HG03442 (cell line): ENCODE results near the gene PURB.
"Not testable (repeated sequence)": the region's sequence is repeated elsewhere in the genome, so short reads cannot be mapped to it uniquely, and the experiment has no call there.

Source experiments
- ATAC-seq: cut with Tn5 transposase; IDR thresholded peaks from one replicate; pipeline ENCODE4 v1.9.1; 2021; ENCODE audit warnings: mild to moderate bottlenecking, moderate library complexity; ENCODE audit not compliant: unreplicated experiment

PURB gene

GRCh38 chr7:44854644-44855364 lies 30.5 kb downstream of the PURB start:
- ATAC-seq = no peak

DNA sequence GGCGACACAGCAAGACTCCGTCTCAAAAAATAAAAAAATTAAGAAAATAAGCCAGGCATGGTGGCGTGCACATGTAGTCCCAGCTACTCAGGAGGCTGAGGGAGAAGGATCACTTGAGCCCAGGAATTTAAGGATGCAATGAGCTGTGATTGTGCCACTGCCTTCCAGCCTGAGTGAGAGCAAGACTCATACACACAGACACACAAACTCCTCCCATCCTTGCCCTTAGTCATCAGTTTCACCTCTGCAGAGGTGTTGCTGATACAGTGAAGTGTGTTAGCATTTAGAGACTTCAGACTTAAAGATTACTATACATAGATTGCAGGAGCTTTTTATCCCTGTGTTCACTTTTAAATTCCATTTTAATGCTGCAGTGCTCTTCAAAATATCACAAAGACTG lies 31.9 kb downstream of the PURB start:
- no peak for ATAC-seq

DNA sequence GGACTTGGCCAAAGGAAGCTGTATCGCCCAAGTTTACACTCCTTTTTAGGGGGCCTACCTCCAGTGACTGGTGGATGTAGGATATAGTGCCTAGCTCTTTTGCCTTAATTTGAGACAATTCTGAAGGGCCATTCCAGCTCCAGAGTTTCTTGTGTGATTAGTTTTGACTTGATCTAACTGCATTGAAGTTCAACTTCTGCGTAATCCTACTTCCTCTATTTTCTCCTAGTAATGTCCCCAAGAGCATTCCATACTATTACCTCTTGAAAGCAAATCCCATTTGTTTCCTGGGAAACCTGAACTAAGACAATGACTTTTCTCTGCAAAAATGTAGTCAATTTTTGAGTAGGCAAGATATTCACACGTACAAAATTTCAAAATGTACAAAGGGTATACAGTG lies 32.7 kb downstream of the PURB start:
- no peak for ATAC-seq

DNA sequence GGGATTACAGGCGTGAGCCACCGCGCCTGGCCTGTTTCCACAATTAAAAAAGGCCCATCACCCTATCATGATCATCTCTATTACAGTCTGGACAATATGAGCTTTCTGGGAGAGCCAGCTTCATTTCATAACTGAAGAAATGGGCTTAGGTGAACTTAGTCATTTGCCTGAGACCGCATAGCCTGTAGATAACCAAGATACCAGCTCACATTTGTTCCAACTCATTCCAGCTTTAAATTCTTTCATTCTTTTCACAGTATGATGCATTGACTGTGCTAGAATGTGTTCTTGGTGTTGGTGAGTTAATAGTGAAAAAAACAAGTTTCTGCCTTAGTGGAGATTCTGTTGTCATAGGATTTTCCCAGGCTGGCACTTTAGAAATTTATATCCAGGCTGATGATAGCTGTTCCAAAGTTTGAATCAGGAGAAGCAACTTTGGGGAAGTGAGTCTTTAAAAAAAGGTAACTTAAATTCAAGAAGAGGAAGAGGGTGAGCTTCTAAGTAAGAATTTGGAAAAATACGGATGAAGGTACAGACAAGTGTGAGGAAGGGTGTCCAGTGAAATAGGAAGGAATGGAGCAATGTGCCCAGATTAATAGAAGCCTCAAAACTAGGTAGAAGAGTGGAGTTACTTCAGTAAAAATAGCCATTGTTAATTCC lies 35.3 kb downstream of the PURB start:
- ATAC-seq = no peak

GRCh38 chr7:44849259-44849884 lies 36.0 kb downstream of the PURB start:
- no peak for ATAC-seq

DNA sequence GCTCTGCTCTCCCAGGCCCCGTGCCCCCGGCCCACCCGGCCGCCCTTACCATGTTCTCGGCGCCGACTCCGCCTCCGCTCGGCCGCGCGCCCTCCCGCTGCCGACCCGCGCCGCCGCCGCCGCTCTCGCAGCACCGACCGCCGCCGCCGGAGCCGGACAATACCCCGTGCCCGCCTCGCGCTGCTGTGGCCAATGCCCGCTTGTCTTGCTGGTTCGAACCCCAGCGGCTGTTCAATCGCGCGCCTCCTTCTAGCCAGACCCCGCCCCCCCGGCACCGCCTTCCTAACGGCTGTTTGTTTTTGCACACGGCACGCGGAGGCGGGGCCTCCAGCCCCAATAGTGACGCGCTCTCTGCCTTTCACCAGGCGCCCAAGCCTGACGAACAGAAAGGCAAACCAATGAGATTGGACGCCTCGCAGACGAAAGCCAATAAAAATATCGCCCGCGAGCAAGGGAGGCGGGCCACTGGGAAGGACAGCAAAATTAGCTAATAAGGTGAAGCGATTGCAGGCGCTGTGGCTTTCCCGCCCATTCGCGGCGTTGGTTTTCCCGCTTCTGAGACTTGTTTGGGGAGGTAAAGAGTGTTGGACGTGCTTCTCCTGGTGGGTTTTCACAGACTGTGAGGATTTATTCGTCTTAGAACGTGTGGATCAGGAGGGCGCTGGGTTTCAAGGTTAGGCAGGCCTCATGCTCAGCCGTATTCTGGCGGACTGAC lies 37.3 kb downstream of the PURB start, which contains the start of gene H2AZ2:
Gene H2AZ2, minus strand, starts transcription at position 168 of the 715 bp plus-strand sequence. Its CDS starts 116 bp downstream, at position 52.
- peak; percentile 82 for ATAC-seq

DNA sequence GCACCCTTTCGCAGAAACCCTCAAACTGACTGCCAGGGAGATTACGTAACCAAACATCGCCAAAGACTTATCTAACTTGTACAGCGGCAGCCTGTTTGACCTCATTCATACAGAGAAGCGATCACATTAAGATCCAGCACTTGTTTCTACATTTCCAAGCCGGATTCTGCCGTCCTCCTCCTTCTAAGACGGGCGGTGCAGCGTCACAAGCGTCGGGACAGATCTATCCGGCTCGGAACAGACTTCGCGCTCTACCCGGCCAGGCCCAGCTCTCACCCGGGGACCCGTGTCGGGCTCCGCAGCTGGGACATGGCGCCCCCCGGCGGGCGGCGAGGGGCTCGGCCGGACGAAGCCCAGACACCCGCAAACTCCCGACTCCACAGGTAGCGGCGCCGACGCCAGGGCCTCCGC lies 37.8 kb downstream of the PURB start:
- peak; percentile 62 for ATAC-seq

DNA sequence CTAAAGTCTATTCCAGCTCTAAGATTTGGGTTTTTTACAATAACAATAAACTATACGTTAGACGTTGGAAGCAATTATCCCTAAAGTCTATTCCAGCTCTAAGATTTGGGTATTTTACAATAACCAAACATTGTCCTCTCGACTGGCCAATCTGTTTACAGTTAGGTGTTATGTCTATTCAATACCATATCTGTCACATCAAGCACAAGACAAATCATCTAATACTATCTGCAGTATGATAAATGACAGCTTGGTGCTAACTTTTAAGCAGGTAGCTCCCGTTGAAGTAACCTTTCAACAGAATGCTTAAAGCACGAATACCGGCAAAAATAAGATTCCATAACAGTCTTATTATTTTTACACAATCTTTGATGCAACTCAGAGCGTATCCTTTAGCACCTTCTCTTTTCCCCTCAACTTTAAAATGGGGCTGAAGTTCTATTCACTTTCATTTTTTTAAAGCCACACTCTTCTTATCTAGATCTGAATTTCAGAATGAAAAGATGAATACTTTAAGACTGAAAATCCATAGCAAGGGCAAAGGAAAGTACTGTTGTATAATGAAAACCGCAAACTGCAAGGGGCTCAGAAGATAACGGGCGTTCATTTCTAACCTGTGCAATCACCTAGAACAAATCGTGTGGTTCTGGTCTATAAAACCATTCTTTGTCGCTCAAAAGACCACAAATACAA lies 38.4 kb downstream of the PURB start:
- no peak for ATAC-seq

DNA sequence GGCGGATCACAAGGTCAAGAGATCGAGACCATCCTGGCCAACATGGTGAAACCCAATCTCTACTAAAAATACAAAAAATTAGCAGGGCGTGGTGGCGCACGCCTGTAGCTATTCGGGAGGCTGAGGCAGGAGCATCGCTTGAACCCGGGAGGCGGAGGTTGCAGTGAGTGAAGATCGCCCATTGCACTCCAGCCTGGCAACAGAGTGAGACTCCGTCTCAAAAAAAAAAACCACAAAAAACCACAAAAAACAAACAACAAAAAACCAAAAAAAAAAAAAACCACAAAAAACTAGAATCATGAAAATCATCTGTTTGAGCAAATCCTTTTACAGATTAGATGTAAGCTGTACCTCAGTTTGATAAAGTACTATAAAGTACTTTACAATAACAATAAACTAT lies 38.9 kb downstream of the PURB start:
- not testable (repeated sequence) for ATAC-seq

DNA sequence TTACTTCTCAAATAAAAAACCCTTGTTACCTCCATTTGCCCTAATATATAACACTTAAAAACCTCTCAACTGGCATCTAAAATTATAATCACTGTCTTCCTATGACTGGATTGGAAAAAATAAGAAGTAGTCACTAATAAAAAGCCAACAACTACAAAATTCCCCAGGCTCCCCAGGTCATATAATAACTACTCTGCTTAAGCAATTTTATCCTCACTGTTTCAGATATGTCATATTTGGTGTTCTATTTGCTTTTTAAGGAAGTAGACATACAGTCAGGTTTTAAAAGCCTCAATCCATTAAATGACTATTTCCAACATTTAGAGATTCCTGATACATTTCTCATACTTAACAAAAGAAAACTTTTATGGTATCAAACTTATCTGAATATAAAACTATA lies 39.9 kb downstream of the PURB start:
- no peak for ATAC-seq

GRCh38 chr7:44843440-44843839 lies 41.9 kb downstream of the PURB start:
- ATAC-seq = not testable (repeated sequence)

DNA sequence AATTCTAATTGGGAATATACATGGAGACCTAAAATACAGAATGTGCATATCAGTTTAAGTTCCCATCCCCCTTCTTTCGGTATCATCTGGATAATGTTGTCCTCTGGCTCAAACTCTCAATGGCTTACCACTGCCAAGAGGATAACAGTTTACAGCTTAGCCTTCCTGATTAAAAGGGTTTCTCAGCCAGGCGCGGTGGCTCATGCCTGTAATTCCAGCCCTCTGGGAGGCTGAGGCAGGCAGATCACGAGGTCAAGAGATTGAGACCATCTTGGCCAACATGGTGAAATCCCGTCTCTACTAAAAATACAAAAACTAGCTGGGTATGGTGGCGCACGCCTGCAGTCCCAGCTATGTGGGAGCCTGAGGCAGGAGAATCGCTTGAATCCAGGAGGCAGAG lies 42.7 kb downstream of the PURB start:
- ATAC-seq = not testable (repeated sequence)

DNA sequence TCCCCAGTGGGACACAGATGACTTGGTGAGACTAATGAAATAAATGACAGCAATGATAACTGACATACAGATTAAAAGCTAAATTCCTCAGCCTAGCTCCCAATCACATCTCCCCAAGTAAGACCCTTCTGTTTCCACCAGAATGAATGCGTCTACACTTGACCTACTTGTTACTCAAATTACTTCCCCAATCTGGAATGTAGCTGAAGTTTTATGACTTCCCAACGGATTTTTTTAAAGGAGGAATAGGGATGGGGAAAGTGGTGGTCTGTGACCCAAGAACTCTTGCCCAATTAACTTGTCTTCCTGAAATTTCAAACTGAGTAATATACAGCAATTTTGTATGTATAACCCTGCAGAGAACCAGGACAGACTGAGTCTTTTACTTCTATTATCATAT lies 46.6 kb downstream of the PURB start:
- ATAC-seq = no peak

DNA sequence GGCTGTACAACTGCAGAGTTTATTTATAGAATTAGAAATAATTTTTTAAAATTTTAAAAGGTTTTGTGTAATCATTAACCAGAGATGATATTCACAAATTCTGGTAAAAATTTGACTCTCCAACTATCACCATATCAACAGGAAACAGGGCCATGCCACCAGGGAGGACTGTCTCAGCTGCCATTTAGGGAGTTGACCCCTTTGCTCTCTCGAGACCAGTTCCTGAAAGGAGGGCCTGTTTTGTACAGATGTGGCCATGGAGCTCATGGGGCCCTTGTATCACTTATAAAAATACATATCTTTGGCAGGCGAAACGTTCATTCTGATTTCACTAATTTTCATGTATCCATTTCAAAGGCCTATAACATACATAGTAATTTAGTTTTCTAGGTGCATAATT lies 57.8 kb downstream of the PURB start:
- no peak for ATAC-seq
